PC-9 (cell line): ENCODE results near the gene FYN. TPM values are rescaled to one million over a fixed set of nuclear protein-coding genes. Genes with fewer than 3 reads are reported as not detected.

Experiments used
- BruUV-seq: library from RNA; stranded (reverse); fragments of 400-500 nt; replicated peaks from 2 replicates; lab custom pipeline; 2021; lab: Mats Ljungman, UMichigan
- CTCF ChIA-PET: fragments of 300-600 bp; sonication (Branson Sonifier 250); formaldehyde crosslinking; loops from one replicate; lab custom pipeline; 2022; ENCODE audit warnings: antibody characterized with exemption; lab: Charles Lee
- POLR2A ChIA-PET: fragments of 300-600 bp; sonication (Branson Sonifier 250); formaldehyde crosslinking; loops from one replicate; lab custom pipeline; 2022; ENCODE audit warnings: antibody characterized with exemption; ENCODE audit not compliant: unreplicated experiment; lab: Charles Lee
- DNase-seq, 2 experiments: peaks; one replicate each; pipeline versions ENCODE4 v3.0.0 to v3.0.0-alpha.2; 2015 to 2022; ENCODE audit warnings: mixed read lengths in 1 of 2
- H2AFZ ChIP-seq: fragments of 200-600 bp; sonication (generic); 2 replicates; pipeline ENCODE4 v1.8.1; 2017; ENCODE audit warnings: antibody characterized with exemption
- H3F3A ChIP-seq: fragments of 200-600 bp; sonication (generic); 2 replicates; pipeline ENCODE4 v1.8.1; 2017; ENCODE audit warnings: antibody characterized with exemption, mild to moderate bottlenecking, low read depth; ENCODE audit not compliant: insufficient read depth
- H3K27ac ChIP-seq: fragments of 200-600 bp; sonication (generic); 2 replicates; pipeline ENCODE4 v1.6.1; 2016; ENCODE audit warnings: mixed run types
- H3K27me3 ChIP-seq: fragments of 200-600 bp; sonication (generic); 2 replicates; pipeline ENCODE4 v1.6.1; 2016; ENCODE audit warnings: low read depth, mixed run types; ENCODE audit not compliant: insufficient read depth
- H3K36me3 ChIP-seq: fragments of 200-600 bp; sonication (generic); 2 replicates; pipeline ENCODE4 v1.6.1; 2016; ENCODE audit warnings: low read depth, mixed run types
- H3K4me1 ChIP-seq: fragments of 200-600 bp; sonication (generic); replicated peaks from 2 replicates; pipeline ENCODE4 v1.6.1; 2016; ENCODE audit warnings: mixed run types; ENCODE audit not compliant: insufficient read depth
- H3K4me2 ChIP-seq: fragments of 200-600 bp; sonication (generic); 2 replicates; pipeline ENCODE4 v1.6.1; 2017; ENCODE audit warnings: mixed run types
- H3K4me3 ChIP-seq: fragments of 200-600 bp; sonication (generic); 2 replicates; pipeline ENCODE4 v1.6.1; 2016; ENCODE audit warnings: mixed run types
- H3K79me2 ChIP-seq: fragments of 200-600 bp; sonication (generic); 2 replicates; pipeline ENCODE4 v1.6.1; 2017; ENCODE audit warnings: low read depth, mixed run types
- H3K9me2 ChIP-seq: fragments of 200-600 bp; sonication (generic); 2 replicates; pipeline ENCODE4 v1.8.1; 2017; ENCODE audit warnings: mild to moderate bottlenecking; ENCODE audit not compliant: insufficient read depth
- H3K9me3 ChIP-seq: fragments of 200-600 bp; sonication (generic); 2 replicates; pipeline ENCODE4 v1.8.1; 2016; ENCODE audit warnings: low read depth; ENCODE audit not compliant: insufficient read depth
- H4K20me1 ChIP-seq: fragments of 200-600 bp; sonication (generic); 2 replicates; pipeline ENCODE4 v1.8.1; 2017; ENCODE audit not compliant: insufficient read depth
- CTCF ChIP-seq: fragments of 200-600 bp; sonication (generic); conservative IDR thresholded peaks from 2 replicates; pipeline ENCODE4 v1.6.1; 2017; ENCODE audit warnings: mixed run types, antibody characterized with exemption, mild to moderate bottlenecking, moderate library complexity
- EZH2 ChIP-seq: fragments of 200-600 bp; sonication (generic); IDR thresholded peaks from 2 replicates; pipeline ENCODE4 v1.8.0; 2017; ENCODE audit warnings: antibody characterized with exemption, low read depth
- intact Hi-C: fragments of 100-400 bp; cut with micrococcal nuclease; formaldehyde crosslinking; loops from one replicate; pipeline ENCODE4 v1.10.0; 2022; ENCODE audit not compliant: unreplicated experiment
- total RNA-seq: library from RNA; stranded (reverse); gene quantifications from 2 replicates; pipeline ENCODE4 v1.2.3, GENCODE V29; 2021

FYN gene
- total RNA-seq, 1 experiment from 2014 or later = 53.3 TPM

- Histone ChIP-seq H3K79me2 (no peaks in the 10 kb centered on the region), H3K4me3 (no peak overlapping the region), H4K20me1 (no peaks in the 10 kb centered on the region), H3K4me1 (0 out of 2 replicates have a peak, but pooled peaks cover 4% of the 10 kb centered on the region), H3K27me3 (no peaks in the 10 kb centered on the region), H3K36me3 (no peaks in the 10 kb centered on the region), H3K9me3 (no peaks in the 10 kb centered on the region), H3K9me2 (no peaks in the 10 kb centered on the region), H3F3A (no peaks in the 10 kb centered on the region), H2AFZ (no peak overlapping the region), H3K27ac (no peak overlapping the region), H3K4me2 (no peak overlapping the region)
- ChIA-PET CTCF (no interaction called here), POLR2A (no interaction called here)
- BruUV-seq = no TSS peak
- intact Hi-C loops = no loop called here
- no peak for DNase-seq
- no peak for TF ChIP-seq CTCF
- TF ChIP-seq EZH2 = no peak
These were observed 239.4 kb downstream of the FYN start for GRCh38 chr6:111633822-111634221.

- Histone ChIP-seq H3K79me2 (no peaks in the 10 kb centered on the region), H3K27me3 (no peaks in the 10 kb centered on the region), H3K4me1 (0 out of 2 replicates have a peak, but pooled peaks cover 4% of the 10 kb centered on the region), H3K4me3 (no peak overlapping the region), H3K9me3 (no peaks in the 10 kb centered on the region), H2AFZ (0 out of 2 replicates have a peak overlapping the region, but pooled peaks have one; percentile 25), H3K27ac (no peak overlapping the region), H4K20me1 (no peaks in the 10 kb centered on the region), H3K9me2 (no peaks in the 10 kb centered on the region), H3K4me2 (no peak overlapping the region), H3F3A (no peaks in the 10 kb centered on the region), H3K36me3 (no peaks in the 10 kb centered on the region)
- TF ChIP-seq CTCF (no peak), EZH2 (no peak)
- intact Hi-C loops = no loop called here
- no peak for DNase-seq
- BruUV-seq = no TSS peak
- POLR2A ChIA-PET = no interaction called here
- CTCF ChIA-PET = interaction anchor here (0.8 kb wide), 1 partner anchor 546 kb away, joined by 15 read pairs; no protein-coding TSS in a partner anchor
These were observed 240.6 kb downstream of the FYN start for GRCh38 chr6:111632468-111633247.

- no peaks in the 10 kb centered on the region for H4K20me1 ChIP-seq
- H3K79me2 ChIP-seq = no peaks in the 10 kb centered on the region
- no peaks in the 10 kb centered on the region for H3K27me3 ChIP-seq
- H3F3A ChIP-seq = no peaks in the 10 kb centered on the region
- no peak overlapping the region for H3K4me2 ChIP-seq
- no peak overlapping the region for H3K27ac ChIP-seq
- H2AFZ ChIP-seq = 0 out of 2 replicates have a peak overlapping the region, but pooled peaks have one; percentile 25
- POLR2A ChIA-PET = interaction anchor here (0.6 kb wide), 1 partner anchor 25 kb away, joined by 5 read pairs; no protein-coding TSS in a partner anchor
- peak in 1 of 2 experiments; percentile 24 for DNase-seq
- intact Hi-C loops = no loop called here
- no TSS peak for BruUV-seq
- H3K9me3 ChIP-seq = no peaks in the 10 kb centered on the region
- CTCF ChIA-PET = no interaction called here
- no peak for TF ChIP-seq CTCF
- TF ChIP-seq EZH2 = no peak
- H3K36me3 ChIP-seq = no peaks in the 10 kb centered on the region
- no peaks in the 10 kb centered on the region for H3K9me2 ChIP-seq
- H3K4me1 ChIP-seq = 0 out of 2 replicates have a peak, but pooled peaks cover 4% of the 10 kb centered on the region
- no peak overlapping the region for H3K4me3 ChIP-seq
These were observed 241.3 kb downstream of the FYN start for GRCh38 chr6:111631903-111632460.
